ENCODE results near the gene TMUB1.

Gene TMUB1

GRCh38 chr7:151091003-151091402, 7.7 kb upstream of the TMUB1 start:
- TF ChIP-seq CTCF (conservative IDR thresholded peaks at IDR 0.05; ENCODE audit: low read length) (no peak), EZH2phosphoT487 (IDR thresholded peaks at IDR 0.05; ENCODE audit: borderline replicate concordance) (no peak)
- Histone ChIP-seq H3F3A (ENCODE audit: low read depth) (no peaks in the 10 kb centered on the region), H3K9me2 (replicated peaks; ENCODE audit: low read depth, low read length) (no peaks in the 10 kb centered on the region), H3K27me3 (ENCODE audit: insufficient read depth, low read length, poor library complexity, severe bottlenecking) (no peaks in the 10 kb centered on the region), H3K79me2 (ENCODE audit: insufficient read depth, low read length) (peaks cover 88% of the 10 kb centered on the region), H2AFZ (ENCODE audit: low read length) (no peak overlapping the region), H3K9ac (ENCODE audit: low read depth, low read length, poor library complexity, severe bottlenecking) (no peak overlapping the region), H3K4me2 (ENCODE audit: low read depth, low read length, poor library complexity, severe bottlenecking) (peak overlapping the region; percentile 25), H4K20me1 (ENCODE audit: insufficient read depth, low read length, poor library complexity, severe bottlenecking) (peaks cover 68% of the 10 kb centered on the region), H3K4me1 (ENCODE audit: insufficient read depth, low read length, poor library complexity, severe bottlenecking) (peaks cover 22% of the 10 kb centered on the region), H3K36me3 (ENCODE audit: insufficient read depth, low read length) (no peaks in the 10 kb centered on the region), H3K9me3 (ENCODE audit: insufficient read depth, low read depth, low read length) (no peaks in the 10 kb centered on the region), H3K4me3 (ENCODE audit: low read length, poor library complexity, severe bottlenecking) (no peak overlapping the region)

GRCh38 chr7:151089893-151090730, 6.8 kb upstream of the TMUB1 start:
- no peaks in the 10 kb centered on the region for H3K9me3 ChIP-seq (ENCODE audit: insufficient read depth, low read depth, low read length)
- peaks cover 80% of the 10 kb centered on the region for H3K79me2 ChIP-seq (ENCODE audit: insufficient read depth, low read length)
- H4K20me1 ChIP-seq (ENCODE audit: insufficient read depth, low read length, poor library complexity, severe bottlenecking): peaks cover 59% of the 10 kb centered on the region
- H2AFZ ChIP-seq (ENCODE audit: low read length): no peak overlapping the region
- H3K4me2 ChIP-seq (ENCODE audit: low read depth, low read length, poor library complexity, severe bottlenecking): peak overlapping the region; percentile 98
- H3K4me3 ChIP-seq (ENCODE audit: low read length, poor library complexity, severe bottlenecking): peak overlapping the region; percentile 94
- peak overlapping the region; percentile 89 for H3K9ac ChIP-seq (ENCODE audit: low read depth, low read length, poor library complexity, severe bottlenecking)
- TF ChIP-seq CTCF (conservative IDR thresholded peaks at IDR 0.05; ENCODE audit: low read length): no peak
- no peak for TF ChIP-seq EZH2phosphoT487 (IDR thresholded peaks at IDR 0.05; ENCODE audit: borderline replicate concordance)
- H3K9me2 ChIP-seq (replicated peaks; ENCODE audit: low read depth, low read length): no peaks in the 10 kb centered on the region
- no peaks in the 10 kb centered on the region for H3F3A ChIP-seq (ENCODE audit: low read depth)
- peaks cover 31% of the 10 kb centered on the region for H3K4me1 ChIP-seq (ENCODE audit: insufficient read depth, low read length, poor library complexity, severe bottlenecking)
- H3K27me3 ChIP-seq (ENCODE audit: insufficient read depth, low read length, poor library complexity, severe bottlenecking): no peaks in the 10 kb centered on the region
- H3K36me3 ChIP-seq (ENCODE audit: insufficient read depth, low read length): no peaks in the 10 kb centered on the region

GRCh38 chr7:151088856-151089699, 5.8 kb upstream of the TMUB1 start:
- H3K36me3 ChIP-seq (ENCODE audit: insufficient read depth, low read length): no peaks in the 10 kb centered on the region
- no peak overlapping the region for H2AFZ ChIP-seq (ENCODE audit: low read length)
- peak overlapping the region; percentile 98 for H3K4me2 ChIP-seq (ENCODE audit: low read depth, low read length, poor library complexity, severe bottlenecking)
- peak overlapping the region; percentile 89 for H3K9ac ChIP-seq (ENCODE audit: low read depth, low read length, poor library complexity, severe bottlenecking)
- H4K20me1 ChIP-seq (ENCODE audit: insufficient read depth, low read length, poor library complexity, severe bottlenecking): peaks cover 54% of the 10 kb centered on the region
- H3K9me2 ChIP-seq (replicated peaks; ENCODE audit: low read depth, low read length): no peaks in the 10 kb centered on the region
- no peaks in the 10 kb centered on the region for H3F3A ChIP-seq (ENCODE audit: low read depth)
- peaks cover 35% of the 10 kb centered on the region for H3K4me1 ChIP-seq (ENCODE audit: insufficient read depth, low read length, poor library complexity, severe bottlenecking)
- no peaks in the 10 kb centered on the region for H3K27me3 ChIP-seq (ENCODE audit: insufficient read depth, low read length, poor library complexity, severe bottlenecking)
- H3K4me3 ChIP-seq (ENCODE audit: low read length, poor library complexity, severe bottlenecking): peak overlapping the region; percentile 94
- H3K9me3 ChIP-seq (ENCODE audit: insufficient read depth, low read depth, low read length): no peaks in the 10 kb centered on the region
- no peak for TF ChIP-seq EZH2phosphoT487 (IDR thresholded peaks at IDR 0.05; ENCODE audit: borderline replicate concordance)
- TF ChIP-seq CTCF (conservative IDR thresholded peaks at IDR 0.05; ENCODE audit: low read length): no peak
- H3K79me2 ChIP-seq (ENCODE audit: insufficient read depth, low read length): peaks cover 72% of the 10 kb centered on the region
